Stimulated activated CD4-positive, alpha-beta T cell treated with anti-CD3 and anti-CD28 coated beads, TNF-alpha, amount 100 ng/mL, for 1 hour (primary cell): ENCODE data around the gene R3HDM2.
"Not testable (repeated sequence)": the region's sequence is repeated elsewhere in the genome, so short reads cannot be mapped to it uniquely, and the experiment has no call there.

Source experiments
- DNase-seq, 3 donors: peaks; one replicate each; pipeline ENCODE4 v3.0.0-alpha.2; 2020; ENCODE audit warnings: low read depth in 3 of 3, low spot score in 1 of 3

The R3HDM2 gene

DNA sequence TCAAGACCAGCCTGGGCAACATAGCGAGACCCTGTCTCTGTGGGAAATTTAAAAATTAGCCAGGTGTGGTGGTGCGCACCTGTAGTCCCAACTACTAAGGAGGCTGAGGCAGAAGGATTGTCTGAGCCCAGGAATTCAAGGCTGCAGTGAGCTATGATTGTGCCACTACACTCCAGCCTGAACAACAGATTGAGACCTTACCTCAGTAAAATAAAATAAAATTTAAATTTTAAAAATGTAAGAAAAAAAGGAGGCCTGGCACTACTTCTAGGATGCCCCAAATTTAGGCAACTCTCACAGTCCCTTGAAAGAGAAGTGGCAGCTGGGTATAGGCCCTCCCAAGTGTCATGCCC lies 23.3 kb upstream of the R3HDM2 start:
- no peak for DNase-seq

DNA sequence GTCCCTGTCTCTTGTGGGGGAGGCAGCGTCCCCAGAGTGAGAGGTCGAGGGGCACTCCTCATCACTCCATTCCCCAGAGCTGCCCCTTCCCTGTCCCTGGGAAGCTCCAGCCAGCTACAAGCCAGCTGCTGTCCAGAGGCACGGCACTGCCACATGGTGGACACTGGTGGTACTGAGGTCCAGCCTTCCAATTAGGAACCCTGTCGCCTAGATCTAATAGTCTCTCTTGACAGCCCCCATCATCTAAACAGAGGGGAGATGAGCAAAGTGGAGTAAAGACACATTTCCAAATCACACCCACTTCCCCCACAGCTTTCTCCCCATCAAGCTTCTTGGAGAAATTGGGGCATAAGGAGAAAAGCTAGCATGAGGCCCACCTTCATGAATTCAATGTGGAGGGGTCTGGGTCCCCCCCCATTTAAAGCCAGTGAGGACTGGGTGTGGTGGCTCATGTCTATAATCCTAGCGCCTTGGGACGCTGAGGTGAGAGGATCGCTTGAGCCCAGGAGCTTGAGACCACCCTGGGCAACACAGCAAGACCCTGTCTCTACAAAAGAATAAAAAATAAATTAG lies 22.2 kb upstream of the R3HDM2 start:
- peak in 1 of 3 donors; percentile 47 for DNase-seq

DNA sequence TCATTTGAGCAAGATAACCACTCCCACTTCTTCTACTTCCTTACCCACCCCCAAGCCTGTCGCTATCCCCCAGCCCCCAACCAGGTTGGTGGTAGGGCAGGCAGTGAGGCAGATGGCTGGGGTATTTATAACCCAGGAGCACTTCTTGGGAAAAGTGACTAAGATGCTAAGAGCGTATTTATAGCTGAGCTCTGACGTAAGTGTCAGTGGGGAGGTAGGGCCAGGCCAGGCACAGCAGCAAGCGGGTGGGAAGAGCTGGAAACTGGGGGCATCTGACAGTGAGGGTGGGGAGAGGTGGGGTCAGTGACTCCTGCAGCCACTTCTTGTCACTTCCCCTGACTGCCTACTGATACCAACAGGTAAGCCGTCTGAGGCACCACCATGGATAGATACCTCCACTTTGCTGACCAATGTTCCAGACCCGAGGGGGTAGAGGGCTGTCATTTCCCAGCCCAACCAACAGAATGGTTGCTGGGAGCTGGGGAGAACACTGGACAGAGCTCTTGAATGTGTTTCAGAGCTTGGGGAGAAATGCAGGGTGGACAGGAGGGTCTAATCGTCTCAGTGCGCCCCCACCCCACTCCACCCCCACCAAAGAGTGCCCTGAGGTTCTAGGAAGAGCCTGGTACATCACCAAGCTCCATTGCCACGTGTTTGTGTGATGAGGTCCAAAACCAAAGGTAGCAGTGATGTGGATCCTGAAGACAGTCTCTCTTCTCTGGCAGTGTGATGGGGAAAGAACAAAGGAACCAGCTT lies 21.5 kb upstream of the R3HDM2 start:
- DNase-seq, result no peak

DNA sequence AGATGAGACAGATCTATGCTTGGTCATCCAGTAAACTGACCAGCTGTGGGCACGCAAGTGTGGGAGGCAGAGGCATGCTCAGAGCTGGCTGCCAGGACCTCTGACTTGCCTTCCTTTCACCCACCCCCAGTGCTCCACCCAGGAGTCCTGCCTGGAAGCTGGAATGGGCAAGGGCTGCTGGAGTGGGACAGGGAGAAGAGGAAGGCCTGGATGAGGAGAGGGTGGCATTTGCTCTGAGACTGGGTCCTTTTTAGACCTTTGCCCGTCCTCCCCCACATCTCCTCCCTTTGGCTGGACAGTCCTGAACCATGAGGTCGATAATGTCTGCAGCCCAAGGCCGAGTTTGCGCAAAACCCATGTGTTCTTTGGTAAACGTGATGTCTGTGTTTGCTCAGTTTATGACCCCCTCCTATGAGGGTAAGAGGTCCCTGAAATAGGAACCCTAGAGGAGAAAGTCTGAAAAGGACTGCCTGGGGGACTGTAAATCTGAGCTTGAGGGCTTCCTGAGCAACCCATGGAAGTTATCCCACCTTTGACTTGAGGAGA lies 20.5 kb upstream of the R3HDM2 start:
- DNase-seq, result no peak

DNA sequence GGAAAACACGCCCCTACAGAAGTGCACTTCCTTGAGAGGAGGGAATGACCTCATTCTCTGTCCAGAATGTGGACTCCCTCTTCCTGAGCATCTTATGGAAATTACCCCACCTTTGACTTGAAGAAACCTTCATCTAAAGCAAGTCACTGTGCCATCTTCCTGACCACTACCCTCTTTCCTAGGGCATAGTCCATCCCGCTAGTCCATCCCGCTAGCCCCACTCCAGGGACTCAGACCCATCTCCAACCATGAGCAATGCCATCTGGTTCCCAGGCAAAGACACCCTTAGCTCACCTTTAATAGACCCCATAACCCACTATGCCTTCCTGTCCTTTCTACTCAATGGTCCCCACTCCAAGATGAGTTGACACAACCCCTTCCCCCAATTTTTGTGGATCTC lies 19.2 kb upstream of the R3HDM2 start:
- no peak for DNase-seq

DNA sequence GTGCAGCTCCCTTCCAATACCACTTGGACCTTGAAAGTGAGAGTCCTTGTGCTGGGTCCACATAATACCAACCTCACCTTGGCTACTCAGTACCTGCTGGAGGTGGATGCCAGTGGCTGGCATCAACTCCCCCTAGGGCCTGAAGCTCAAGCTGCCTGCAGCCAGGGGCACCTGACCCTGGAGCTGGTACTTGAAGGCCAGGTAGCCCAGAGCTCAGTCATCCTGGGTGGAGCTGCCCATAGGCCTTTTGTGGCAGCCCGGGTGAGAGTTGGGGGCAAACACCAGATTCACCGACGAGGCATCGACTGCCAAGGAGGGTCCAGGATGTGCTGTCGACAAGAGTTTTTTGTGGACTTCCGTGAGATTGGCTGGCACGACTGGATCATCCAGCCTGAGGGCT lies 18.5 kb upstream of the R3HDM2 start:
- no peak for DNase-seq

DNA sequence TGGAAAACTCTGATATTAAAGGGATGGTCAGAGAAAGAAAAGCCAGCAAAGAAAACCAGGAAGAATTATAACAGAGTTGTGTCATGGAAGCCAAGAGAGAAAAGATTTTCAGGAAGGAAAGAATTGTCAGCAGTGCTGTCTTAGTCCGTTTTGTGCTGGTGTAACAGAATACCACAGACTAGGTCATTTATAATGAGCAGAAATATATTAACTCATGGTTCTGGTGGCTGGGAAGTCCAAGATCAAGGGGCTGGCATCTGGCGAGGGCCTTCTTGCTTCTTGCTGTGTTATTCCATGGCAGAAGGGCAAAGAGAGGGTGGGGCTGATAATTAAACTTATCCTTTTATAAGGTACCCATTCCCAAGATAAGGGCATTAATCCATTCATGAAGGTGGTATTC lies 17.8 kb upstream of the R3HDM2 start:
- DNase-seq, result no peak

DNA sequence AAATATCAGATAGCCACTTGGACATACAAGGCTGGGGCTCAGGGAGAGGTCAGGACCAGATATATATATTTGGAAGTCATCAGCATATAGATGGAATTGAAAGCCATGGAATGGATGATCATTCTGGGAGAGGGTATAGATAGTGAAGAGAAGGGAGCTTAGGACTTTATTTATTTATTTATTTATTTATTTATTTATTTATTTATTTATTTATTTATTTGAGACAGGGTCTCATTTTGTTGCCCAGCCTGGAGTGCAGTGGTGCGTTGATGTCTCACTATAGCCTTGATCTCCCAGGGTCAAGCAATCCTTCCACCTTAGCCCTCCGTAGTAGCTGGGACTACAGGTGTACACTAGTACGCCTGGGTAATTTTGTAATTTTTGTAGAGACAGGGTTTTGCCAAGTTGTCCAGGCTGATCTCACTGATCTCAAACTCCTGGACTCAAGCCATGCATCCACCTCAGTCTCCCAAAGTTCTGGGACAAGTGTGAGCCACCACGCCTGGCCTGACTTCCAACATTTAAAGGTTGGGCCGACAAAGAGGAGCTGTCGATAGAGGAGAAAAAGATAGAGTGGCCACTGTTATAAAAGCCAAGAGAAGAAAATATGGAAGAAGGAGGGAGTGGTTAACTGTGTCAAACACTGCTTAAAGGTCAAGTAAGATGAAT lies 15.6 kb upstream of the R3HDM2 start:
- no peak for DNase-seq

DNA sequence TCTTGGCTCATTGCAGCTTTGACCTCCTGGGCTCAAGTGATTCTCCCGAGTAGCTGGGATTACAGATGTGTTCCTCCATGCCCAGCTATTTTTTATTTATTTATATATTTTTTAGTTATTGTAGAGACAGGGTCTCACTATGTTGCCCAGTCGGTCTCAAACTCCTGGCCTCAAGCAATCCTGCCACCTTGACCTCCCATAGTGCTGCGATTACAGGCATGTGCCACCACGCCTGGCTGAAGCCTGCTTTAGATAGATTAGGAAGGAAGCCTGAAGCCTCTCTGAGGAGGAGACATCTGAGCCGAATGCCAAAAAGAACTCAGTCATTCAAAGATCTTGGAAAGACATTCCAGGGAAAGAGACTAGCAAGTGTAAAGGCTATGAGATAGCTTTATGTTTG lies 13.9 kb upstream of the R3HDM2 start:
- no peak for DNase-seq

DNA sequence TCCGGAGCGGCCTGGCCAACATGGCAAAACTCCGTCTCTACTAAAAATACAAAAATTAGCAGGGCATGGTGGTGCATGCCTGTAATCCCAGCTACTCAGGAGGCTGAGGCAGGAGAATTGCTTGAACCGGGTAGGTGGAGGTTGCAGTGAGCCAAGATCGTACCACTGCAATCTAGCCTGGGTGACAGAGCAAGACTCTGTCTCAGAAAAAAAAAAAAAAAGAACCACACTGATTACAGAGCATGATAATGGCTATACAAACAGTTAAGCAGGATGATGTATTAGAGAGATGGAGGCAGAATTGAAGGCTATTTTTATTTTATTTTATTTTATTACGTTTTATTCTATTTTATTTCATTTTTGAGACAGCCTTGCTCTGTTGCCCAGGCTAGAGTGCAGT lies 13.5 kb upstream of the R3HDM2 start:
- not testable (repeated sequence) for DNase-seq

DNA sequence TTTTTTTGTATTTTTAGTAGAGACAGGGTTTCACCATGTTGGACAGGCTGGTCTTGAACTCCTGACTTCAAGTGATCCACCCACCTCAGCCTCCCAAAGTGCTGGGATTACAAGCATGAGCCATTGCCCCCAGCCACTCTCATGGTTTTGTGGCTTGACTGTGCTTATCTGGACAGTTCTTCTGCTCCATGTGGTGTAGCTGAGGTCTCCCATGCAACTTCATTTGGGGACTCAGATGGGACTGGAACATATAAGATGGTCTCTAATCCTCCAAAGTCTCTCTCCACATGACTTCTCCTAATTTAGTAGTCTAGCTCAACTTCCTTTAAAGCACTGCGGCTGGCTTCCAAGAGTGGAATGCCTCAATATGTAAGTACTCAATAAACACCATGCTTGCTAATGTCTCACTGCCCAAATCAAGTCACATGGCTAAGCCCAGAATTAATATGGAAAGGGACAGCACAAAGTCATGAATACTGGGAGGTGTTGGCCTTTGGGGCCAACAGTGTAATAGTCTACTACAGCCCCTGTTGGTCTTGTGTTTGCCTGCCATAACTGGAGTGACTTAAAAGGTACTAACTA lies 11.1 kb upstream of the R3HDM2 start:
- DNase-seq, result no peak

DNA sequence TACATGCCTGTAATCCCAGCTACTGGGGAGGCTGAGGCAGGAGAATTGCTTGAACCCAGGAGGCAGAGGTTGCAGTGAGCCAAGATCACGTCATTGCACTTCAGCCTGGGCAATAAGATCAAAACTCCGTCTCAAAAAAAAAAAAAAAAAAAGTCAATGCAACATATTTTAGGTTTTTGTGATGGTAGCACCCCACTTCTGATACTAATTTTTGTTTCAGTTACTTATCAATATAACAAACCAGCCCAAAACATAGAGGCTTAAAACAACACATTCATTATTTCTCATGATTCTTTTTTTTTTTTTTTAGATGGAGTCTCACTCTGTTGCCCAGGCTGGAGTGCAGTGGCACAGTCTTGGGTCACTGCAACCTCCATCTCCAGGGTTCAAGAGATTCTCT lies 10.6 kb upstream of the R3HDM2 start:
- DNase-seq, result not testable (repeated sequence)

DNA sequence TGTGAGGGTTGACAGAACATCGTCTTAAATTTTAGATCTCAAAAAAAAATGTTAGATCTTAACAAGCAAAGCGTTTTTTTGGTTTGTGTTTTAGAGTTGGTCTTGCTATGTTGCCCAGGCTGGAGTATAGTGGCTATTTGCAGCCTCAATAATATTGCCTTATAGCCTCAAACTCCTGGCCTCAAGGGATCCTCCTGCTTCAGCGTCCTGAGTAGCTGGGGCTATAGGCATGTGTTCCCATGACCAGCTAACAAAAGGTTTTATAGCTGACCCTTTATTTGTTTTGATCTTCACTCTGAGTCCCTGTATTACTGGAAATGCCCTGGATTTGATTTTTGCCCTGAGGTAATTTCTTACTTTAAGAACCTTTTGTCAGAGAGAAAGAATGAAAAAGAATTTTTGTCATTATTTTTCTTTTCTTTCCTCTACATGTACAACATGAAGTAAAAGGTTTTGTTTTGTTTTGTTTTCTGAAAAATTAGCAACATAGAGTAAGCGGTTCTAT lies 9.0 kb upstream of the R3HDM2 start:
- no peak for DNase-seq

DNA sequence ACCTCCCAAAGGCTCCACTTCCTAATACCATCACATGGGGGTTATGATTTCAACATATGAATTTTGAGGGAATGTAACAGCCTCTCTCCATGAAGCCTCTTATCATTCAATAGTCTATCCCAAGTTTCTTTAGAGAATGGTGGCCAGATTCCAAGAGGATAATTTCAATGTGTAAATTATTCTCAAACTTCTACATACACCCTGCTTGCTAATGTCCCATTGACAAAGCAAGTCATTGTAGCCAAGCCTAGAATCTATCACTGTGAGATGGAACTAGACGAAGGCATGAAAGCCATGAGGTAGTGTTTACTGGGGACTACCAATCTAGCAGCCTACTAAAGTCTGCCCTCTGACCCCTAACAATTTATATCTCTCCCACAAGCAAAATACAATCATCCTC lies 7.6 kb upstream of the R3HDM2 start:
- no peak for DNase-seq

DNA sequence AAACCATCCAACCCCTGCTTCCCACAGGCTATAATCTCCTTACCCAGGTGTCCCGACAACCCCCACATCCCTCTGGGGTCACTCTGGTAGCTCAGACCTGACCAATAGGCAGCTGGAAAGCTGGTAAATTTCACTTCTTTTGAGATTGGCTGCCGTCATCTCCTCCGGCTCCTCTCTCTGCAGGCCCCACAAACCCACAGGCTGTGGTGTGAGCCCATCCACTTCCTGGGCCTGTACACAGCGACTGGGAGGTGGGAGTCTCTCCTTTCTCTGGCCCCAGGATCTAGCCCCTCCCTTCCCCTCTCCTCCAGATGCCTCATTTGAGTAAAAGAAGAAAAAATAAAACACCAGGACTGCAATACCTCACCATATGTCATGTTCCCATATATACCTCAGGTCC lies 4.5 kb upstream of the R3HDM2 start:
- no peak for DNase-seq

DNA sequence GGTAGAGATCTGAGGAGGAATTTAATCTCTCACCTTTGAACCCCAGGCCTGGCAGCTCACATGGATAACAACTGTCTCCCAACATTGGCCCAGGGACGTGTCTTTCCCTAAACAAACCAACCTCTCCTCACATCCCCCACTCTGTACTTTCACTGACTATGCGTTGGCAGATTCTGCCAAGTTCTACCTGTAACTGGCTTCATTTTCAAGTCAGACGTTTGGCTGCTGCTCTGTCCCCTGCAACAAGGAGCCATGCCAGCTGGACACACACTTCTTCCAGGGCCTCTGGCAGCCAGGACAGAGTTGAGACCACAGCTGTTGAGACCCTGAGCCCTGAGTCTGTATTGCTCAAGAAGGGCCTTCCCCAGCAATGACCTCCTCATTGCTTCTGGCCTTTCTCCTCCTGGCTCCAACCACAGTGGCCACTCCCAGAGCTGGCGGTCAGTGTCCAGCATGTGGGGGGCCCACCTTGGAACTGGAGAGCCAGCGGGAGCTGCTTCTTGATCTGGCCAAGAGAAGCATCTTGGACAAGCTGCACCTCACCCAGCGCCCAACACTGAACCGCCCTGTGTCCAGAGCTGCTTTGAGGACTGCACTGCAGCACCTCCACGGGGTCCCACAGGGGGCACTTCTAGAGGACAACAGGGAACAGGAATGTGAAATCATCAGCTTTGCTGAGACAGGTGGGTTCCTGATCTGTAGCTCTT lies 3.8 kb upstream of the R3HDM2 start, which contains the start of gene INHBC:
TSS of gene INHBC (plus strand) at position 268 of the 707 bp plus-strand sequence. CDS start at position 371, 103 bp downstream.
- DNase-seq, result no peak

DNA sequence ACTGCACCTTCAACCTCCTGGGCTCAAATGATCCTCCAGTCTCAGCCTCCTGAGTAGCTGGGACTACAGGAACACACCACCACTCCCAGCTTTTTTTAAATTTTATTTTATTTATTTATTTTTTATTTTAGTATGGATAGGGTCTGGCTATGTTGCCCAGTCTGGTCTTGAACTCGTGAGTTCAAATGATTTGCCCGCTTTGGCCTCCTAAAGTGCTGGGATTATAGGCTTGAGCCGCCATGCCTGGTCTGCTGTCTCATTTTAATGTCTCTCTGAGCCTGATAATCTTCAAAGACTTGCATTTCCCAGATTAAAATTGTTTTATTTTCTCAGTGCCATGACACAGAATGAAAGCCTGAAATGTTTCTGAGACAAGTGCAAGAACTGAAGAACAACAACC lies 2.5 kb upstream of the R3HDM2 start:
- no peak for DNase-seq

DNA sequence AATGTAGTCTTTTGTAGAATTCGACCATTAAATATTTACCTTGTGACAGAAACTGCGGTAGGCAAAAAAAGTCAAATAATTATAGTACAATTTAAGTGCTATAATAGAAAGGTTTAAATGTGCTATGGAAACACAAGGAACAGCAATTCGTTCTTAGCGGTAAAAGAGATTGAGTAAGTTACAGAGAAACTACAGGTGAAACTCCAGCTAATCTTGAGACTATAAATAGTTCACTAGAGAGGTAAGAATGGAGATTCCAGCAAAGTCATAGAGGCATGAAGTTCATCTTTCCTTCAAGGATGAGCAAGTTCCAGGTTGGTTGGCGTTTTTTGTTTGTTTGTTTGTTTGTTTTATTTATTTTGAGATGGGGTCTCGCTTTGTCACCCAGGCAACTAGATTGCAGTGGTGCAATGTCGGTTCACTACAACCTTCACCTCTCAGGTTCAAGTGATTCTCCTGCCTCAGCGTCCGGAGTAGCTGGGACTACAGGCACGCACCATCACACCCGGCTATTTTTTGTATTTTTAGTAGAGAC lies 878 bp upstream of the R3HDM2 start:
- DNase-seq, result no peak

DNA sequence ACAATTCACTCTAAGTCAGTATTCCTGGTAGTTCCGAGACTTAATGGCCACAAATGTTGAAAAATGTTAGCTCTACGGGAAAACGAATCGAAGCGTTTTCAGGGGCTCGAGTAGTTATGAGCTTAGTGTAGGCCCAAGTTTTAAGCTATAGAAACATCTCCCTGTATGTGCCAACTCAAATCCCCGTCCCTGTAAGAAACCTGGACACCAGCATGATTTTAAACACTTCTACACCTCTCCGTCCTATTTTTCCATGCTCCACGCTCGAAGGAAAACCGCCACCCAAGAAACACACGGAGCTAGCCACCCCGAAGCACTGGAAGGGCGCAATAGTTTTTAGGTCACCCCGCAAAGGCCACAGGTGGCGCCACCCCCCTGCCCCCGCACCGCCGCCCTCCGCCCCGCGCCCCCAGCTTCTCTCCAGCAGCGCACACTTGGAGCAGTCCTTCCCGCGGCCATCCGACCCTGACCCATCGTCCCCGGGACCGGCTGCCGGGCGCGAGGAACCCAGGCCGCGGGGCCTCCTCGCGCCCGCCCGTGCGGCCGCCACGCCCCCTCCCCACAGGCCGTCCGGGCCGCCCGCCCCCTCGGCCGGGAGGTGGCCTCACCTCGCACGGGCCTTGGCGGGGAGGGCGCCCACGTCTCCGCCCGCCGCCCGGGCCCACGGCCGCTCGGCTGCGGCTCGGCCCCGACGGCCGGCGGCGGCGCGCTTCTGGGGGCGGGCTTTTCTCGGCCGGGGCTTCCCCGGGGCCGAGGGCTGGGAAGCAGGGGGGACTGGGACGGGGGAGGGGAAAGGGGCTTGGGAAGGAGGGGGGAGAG lies 522 bp downstream of the R3HDM2 start:
- DNase-seq, result peak in 1 of 3 donors; percentile 35
